Frontal cortex (tissue), 4 donors: Measurements from ENCODE around the gene B3GNT2. TPM values are rescaled to one million over a fixed set of nuclear protein-coding genes. Genes with fewer than 3 reads are reported as not detected.
A peak's percentile ranks its signal among the peaks of the same experiment; 100 is the strongest.
"Not testable (repeated sequence)": the region's sequence is repeated elsewhere in the genome, so short reads cannot be mapped to it uniquely, and the experiment has no call there.

Source experiments
- DNase-seq, 2 donors: peaks; one replicate each; pipeline ENCODE4 v3.0.0; 2012; ENCODE audit warnings: low spot score in 2 of 2
- FAIRE-seq: peaks from 2 replicates; lab custom pipeline; 2012; peaks lifted over from hg19 to GRCh38; lab: Jason Lieb, UNC
- total RNA-seq: library from RNA; depleted of rRNA; stranded (reverse); fragments of >200 nt; gene quantifications from one replicate; pipeline ENCODE4 v1.2.3, GENCODE V29; 2014
- donor health status: control.
- donor health status: control.
- donor health status: control.

Gene B3GNT2
- total RNA-seq = 106 TPM

DNA sequence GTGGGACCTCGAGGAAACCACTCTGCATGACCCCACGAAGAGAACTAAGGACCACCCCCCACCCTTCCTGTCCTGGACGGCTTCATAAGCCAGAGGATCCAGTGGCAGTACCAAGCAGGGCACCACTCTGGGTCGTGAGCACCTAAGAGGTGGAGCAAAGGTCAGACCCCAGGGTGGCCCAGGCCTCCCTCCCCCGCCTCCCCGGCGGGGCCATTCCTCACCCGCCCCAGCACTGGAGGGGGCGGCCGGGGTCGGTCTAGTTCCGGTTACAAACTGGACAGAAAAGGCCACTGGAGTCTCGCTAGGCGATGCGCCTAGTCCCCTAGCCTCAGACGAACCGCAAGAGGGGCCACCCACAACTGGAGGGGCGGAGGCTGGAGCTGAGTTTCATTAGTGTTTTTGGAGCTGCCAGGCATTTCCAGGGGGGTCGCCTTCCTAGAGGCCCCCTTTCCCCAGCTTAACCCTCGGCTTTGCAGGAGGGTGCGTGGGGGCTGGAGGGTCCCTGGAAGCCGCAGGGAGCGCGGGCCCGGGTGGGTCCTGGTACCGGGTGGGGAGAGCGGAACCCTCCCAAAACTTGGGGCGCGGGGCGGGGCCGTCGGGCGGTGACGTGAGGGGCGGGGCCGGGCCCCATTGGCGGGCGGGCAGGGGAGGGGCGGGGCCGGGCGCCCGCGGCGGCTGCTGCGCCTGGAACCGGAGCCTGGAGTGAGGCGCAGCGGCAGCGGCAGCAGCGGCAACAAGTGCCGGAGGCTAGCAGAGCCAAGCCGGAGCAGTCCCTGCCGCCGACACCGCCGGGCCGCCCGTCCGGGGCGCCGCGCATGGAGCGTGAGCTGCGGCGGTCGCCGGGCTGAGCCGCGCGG, at the start of gene B3GNT2:
Gene B3GNT2, plus strand, starts transcription at position 695 of the 857 bp plus-strand sequence. CDS start 26,106 bp downstream, outside the sequence.
- DNase-seq = peak; percentile 90 to 94
- FAIRE-seq = no peak

DNA sequence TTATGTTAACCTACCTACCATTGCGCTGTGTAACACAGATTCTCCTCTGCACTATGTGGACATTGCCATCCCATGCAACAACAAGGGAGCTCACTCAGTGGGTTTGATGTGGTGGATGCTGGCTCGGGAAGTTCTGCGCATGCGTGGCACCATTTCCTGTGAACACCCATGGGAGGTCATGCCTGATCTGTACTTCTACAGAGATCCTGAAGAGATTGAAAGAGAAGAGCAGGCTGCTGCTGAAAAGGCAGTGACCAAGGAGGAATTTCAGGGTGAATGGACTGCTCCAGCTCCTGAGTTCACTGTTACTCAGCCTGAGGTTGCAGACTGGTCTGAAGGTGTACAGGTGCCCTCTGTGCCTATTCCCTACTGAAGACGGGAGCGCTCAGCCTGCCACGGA, 49.1 kb upstream of the B3GNT2 start:
- DNase-seq, FAIRE-seq: not testable (repeated sequence)

GRCh38 chr2:62147610-62148301, 48.2 kb upstream of the B3GNT2 start:
- no peak for FAIRE-seq
- DNase-seq = no peak

DNA sequence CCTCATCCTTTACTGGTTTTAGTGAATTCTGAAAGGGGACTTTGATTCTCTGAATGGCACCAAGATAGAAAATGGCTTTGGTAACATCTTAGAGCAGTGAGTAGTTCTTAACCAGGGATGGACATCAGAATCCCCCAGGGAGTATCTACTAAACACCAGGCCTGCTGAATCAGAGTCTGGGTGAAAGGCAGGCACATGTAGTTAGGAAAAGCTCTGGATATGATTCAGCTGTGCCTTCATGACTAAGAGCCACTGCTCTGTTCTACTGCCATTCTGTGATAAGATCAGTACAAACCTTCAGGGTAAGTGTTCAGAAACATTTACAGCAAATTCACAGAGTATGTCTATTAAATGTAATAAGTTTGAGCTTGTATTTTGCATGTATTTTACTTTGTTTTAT, 46.2 kb upstream of the B3GNT2 start:
- DNase-seq (no peak), FAIRE-seq (no peak)

DNA sequence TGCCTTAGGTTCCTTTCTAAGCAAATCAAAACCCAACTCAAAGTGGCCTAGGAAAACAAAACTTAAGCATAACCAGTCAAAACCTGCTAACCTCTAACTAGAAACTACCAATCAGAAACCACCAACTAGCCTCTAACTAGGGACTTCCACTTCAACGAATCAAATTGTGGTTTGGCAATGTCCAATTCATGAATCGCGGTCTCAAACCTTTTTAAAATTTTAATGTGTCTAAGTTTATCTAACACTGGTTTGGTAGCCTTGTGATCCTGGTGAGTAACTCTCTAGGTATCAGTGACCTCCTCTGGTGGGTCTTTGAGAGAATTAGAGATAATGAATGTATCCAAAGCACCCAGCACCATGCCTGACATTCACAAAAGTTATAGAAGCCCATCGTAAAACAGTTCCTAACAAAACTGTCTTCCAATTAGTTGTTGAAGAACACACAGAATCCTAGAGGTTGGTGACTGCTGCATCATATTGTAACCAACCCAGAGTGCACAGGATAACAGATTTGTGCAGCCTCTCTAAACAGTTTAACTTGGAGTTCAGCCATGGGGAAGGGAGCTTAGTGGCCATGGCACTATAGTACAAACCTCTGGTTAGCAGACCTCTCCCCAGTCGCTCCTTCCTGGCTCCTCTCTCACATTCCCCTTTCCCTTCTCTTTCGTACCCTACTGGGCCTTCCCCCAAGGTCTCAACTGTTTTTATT, 45.2 kb upstream of the B3GNT2 start:
- DNase-seq (no peak), FAIRE-seq (no peak)

DNA sequence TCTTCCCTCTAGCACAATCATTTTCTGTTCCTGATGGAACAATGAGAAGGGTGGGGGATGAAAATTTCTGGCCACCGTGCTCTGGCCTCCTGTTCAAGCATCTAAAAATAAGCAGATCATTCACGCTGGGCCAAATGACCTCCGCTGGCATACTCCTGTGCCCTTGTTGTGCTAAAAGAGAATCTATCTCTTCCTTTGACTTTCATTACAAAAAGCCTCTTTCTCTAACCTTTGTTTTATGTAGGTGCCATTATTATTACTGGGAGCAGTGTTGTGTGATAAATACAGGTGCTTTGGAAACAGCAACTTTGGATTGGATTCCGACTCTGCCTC, 44.6 kb upstream of the B3GNT2 start:
- DNase-seq = no peak
- no peak for FAIRE-seq

- no peak for DNase-seq
- FAIRE-seq = no peak
Observed at GRCh38 chr2:62152000-62152399, 43.9 kb upstream of the B3GNT2 start.

DNA sequence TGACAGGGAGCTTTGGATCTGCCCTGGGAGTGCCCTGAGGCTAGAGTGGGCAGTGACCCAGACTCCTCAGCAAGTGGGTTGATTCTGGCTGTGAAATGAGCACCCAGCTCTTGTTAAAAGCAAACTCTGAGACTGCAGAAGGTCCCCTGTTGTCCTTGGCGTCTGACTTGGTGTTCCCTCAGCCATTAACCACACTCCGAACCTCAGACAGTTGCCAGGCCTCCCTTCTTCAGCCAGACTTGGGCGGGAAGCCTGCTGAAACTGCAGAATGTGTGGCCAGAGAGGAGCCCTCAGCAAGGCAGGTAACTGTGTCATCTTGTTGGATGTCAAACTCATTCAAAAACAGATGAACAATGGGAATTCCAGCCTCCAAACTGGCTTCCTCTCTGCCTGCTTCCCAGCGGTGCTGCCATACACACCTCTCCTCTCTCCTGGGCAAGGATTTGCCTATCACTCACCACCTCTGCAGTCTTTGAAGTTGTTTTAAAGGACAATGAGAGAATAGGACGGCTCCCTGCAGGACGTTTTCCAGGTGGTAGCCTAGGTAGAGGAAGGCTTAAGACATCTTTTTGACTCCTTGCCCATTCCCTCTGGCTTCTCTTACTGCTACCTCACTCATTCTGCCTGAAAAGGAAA, 38.9 kb upstream of the B3GNT2 start:
- FAIRE-seq (no peak), DNase-seq (no peak)

GRCh38 chr2:62158444-62159121, 37.3 kb upstream of the B3GNT2 start:
- DNase-seq = no peak
- no peak for FAIRE-seq

DNA sequence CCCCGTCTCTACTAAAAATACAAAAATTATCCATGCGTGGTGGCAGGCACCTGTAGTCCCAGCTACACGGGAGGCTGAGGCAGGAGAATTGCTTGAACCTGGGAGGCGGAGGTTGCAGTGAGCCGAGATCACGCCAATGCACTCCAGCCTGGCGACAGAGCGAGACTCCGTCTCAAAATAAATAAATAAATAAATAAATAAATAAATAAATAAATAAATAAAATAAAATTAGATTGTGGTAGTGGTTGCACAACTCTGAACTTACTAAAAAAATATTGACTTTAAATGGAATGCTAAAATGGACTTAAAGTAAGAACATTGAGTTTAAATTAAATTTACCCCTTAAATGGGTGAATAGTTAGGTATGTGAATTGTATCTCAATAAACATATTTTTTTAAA, 35.2 kb upstream of the B3GNT2 start:
- FAIRE-seq, DNase-seq: not testable (repeated sequence)

DNA sequence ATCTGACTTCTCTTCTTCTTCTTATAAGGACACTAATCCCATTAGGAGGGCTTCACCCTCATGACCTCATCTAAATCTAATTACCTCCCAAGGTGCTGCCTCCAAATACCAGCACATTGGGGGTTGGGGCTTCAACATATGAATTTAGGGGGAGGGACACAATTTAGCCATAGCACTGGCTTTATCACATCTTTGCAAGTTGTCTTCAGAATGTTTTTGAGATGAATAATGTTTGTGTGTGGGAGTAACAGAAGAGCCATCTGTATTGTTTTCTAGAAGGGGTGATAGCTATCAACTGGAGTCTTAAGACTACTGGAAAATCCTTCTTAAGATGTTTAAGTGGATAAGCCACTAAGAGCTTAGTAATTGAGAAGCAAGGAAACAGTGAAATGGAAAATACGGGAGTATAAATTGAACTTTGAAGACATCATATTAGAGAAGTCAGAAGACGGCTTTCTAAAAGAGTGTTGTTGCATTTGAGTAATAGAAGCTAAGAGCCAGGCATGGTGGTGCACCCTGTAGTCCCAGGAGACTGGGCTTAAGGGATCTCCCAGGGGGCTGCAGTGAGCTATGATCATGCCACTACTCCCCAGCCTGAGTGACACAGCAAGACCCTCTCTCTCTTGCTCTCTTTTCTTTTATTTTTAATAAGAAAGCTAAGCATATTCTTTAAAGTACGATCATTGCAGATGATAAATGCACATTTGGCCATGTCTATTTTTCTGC, 32.6 kb upstream of the B3GNT2 start:
- DNase-seq = no peak
- FAIRE-seq = no peak

DNA sequence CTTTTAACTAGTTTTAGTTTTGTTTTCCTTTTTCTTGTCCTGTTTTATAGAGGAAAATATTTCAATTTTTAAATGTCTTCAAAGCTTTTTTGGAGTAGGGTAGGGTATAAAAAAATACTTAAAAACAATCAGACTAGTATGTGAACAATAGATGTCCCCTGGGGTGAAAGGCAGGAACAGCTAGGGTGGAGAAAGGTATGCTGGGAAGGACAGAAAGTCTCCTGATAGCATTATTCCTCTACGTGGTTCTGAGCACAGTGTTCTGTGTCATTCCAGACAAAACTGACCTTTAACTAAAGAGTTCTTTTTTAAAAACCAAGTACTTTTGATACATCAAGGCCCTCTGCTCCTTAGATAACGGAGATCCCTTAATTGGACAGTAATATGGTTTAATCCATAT, 32.1 kb upstream of the B3GNT2 start:
- DNase-seq (no peak), FAIRE-seq (no peak)

DNA sequence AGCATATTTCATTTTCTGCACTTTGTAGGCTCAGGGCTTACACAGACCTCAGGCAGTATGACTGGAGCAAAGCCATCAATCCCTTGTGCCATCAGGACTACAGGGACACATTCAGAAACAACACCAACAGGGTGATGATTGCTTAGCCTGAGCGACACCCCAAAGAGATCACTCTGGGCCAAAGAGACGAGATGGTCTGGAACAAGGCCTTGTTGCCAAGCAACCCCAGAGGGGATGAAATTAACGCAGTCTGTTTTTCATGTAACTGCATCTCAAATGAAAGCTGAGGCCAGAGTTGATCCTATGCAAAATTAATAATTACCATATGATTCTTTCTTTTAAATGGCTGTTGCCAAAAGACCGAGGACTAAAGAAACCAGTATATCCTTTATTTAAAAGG, 20.2 kb upstream of the B3GNT2 start:
- FAIRE-seq (no peak), DNase-seq (no peak)

DNA sequence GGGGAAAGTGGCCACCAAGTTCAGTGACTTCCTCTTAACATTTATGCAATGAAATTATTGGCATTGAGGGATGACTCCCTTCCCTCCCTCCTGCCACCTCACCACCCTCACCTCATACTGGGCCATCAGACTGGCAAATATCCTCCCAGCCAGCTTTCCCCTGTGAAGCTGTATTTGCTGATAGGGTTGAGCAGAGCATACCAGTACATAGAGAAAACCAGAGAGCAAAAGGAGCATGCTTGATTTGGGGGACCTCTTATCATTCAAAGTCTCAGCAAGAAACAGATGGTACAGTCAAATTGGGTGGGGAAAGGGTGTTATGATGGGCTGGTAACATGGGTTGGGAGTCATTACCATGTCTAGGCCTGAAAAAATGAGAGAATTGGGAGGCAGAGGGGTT, 19.1 kb upstream of the B3GNT2 start:
- FAIRE-seq (no peak), DNase-seq (no peak)

DNA sequence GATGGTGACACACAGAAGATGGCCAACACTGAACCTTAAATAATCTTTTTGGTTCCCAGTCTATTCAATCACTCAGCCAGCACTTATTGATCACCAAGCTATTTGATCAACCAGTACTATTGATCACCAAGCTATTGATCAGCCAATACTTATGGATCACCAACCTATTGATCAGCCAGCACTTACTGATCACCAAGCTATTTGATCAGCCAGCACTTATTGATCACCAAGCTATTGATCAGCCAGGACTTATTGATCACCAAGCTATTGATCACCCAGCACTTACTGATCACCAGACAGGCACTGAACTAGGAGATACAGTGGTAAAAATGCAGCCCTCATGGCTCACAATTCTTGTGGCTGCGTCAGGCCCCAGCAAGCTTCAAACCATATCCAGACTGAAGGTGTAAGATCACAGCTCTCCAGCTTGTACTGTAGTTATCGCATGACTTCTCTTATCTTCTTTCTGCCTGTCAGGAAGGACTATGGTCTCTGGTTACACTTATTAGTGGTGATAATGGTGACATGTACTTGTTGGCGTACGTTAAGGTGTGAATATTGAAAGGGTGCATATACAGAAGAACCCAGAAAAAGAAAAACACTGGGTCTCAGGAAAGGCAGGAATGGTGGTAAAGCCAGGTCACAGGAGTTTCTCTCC, 18.4 kb upstream of the B3GNT2 start:
- DNase-seq (no peak), FAIRE-seq (no peak)

DNA sequence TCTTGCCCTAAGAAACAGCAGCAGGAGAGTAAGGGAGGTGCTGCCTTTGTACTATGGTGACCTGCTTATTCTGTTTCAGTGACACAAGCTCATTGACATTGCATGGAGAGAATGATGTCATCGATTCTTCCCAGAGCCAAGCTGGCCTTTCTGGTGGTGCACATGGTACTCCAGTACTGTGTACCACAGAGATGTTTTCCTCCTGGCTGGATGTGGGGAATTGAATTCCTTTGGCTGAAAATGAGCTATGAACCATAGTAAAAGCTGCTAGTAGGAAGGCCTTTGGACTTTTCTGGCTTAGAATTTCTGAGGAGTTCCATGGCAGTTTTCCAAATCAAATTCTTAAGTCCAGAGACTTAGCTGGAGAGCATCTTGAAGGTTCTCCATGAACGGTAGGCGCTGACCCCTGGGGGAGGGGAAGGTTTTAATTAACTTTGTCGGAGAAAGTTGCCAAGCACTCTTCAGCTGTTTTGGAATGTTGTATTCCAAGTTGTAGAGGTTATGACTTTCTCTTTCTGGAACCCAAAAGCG, 17.1 kb upstream of the B3GNT2 start:
- FAIRE-seq (no peak), DNase-seq (no peak)

GRCh38 chr2:62180975-62181374, 14.9 kb upstream of the B3GNT2 start:
- no peak for FAIRE-seq
- no peak for DNase-seq

DNA sequence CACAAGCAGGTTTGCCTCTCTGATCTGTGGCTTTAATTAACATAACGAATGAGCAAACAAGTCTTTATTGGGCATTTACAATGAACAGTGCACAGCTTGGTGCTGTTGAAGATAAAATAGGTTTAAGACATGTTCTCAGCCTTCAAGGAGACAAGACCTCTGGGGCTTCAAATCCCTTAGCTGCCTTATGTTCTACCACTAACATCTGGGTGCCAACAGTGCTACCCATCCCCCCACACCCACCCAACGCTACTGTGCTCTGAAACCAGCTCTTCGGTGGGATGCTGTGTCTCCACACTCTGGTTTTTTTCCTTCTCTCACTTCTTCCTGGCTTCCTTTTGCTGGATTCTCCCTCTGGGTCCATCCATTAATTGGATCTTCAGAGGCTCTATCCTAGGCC, 14.1 kb upstream of the B3GNT2 start:
- FAIRE-seq (no peak), DNase-seq (no peak)
